Mesothelial cell of epicardium (in vitro differentiated cells): ENCODE results near the gene HDHD3. TPM values are rescaled to one million over a fixed set of nuclear protein-coding genes. Genes with fewer than 3 reads are reported as not detected.
A peak's percentile ranks its signal among the peaks of the same experiment; 100 is the strongest.

ENCODE experiments used
- DNase-seq, 2 experiments: peaks; one replicate each; pipeline ENCODE4 v3.0.0; 2021; ENCODE audit warnings: low spot score in 2 of 2; ENCODE audit not compliant: unreplicated experiment in 2 of 2
- H3K27ac Mint-ChIP-seq: 2 replicates; pipeline ENCODE4 v1.8.0; 2021; ENCODE audit warnings: mixed read lengths
- H3K27me3 Mint-ChIP-seq: 2 replicates; pipeline ENCODE4 v1.8.0; 2021; ENCODE audit warnings: low read depth, mixed read lengths
- H3K36me3 Mint-ChIP-seq: 2 replicates; pipeline ENCODE4 v1.8.0; 2021; ENCODE audit warnings: mixed read lengths
- H3K4me1 Mint-ChIP-seq: 2 replicates; pipeline ENCODE4 v1.8.0; 2021; ENCODE audit warnings: mixed read lengths
- H3K4me3 Mint-ChIP-seq: 2 replicates; pipeline ENCODE4 v1.8.0; 2021; ENCODE audit warnings: mild to moderate bottlenecking, moderate library complexity, mixed read lengths
- H3K9me3 Mint-ChIP-seq: 2 replicates; pipeline ENCODE4 v1.8.0; 2021; ENCODE audit warnings: mixed read lengths
- total RNA-seq: library from RNA; stranded (reverse); gene quantifications from 3 replicates; pipeline ENCODE4 v1.2.1, GENCODE V29; 2021
- TF ChIP-seq, protein P1 (sequence below): fragments of 200-600 bp; sonication (generic); IDR thresholded peaks from one replicate; pipeline ENCODE4 v1.5.0; 2021; ENCODE audit warnings: antibody characterized with exemption; ENCODE audit not compliant: unreplicated experiment

The HDHD3 gene
- total RNA-seq, 1 donor from 2014 or later: 30.8 TPM

DNA sequence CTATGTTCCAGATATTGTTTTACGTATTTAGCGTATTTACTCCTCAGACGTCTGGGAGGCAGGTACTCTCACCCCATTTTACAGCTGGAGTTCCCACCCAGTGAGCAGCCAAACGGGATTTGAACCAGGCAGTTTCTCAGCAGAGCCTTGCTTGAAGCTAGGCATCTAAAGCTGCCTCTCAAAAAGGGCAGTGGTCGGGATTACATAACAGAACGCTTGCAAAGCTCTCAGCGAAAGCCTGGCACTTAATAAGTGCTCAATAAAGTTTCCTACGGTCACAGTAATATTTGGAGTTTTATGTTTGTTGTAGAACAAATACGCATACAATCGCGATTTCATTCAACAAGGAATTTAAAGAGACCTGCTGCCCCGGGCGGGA, 27.7 kb downstream of the HDHD3 start:
- H3K27me3 Mint-ChIP-seq: peaks cover 53% of the 10 kb centered on the region
- peak overlapping the region; percentile 67 for H3K4me3 Mint-ChIP-seq
- DNase-seq: no peak
- no peaks in the 10 kb centered on the region for H3K36me3 Mint-ChIP-seq
- peaks cover 12% of the 10 kb centered on the region for H3K4me1 Mint-ChIP-seq
- TF ChIP-seq, protein P1, sequence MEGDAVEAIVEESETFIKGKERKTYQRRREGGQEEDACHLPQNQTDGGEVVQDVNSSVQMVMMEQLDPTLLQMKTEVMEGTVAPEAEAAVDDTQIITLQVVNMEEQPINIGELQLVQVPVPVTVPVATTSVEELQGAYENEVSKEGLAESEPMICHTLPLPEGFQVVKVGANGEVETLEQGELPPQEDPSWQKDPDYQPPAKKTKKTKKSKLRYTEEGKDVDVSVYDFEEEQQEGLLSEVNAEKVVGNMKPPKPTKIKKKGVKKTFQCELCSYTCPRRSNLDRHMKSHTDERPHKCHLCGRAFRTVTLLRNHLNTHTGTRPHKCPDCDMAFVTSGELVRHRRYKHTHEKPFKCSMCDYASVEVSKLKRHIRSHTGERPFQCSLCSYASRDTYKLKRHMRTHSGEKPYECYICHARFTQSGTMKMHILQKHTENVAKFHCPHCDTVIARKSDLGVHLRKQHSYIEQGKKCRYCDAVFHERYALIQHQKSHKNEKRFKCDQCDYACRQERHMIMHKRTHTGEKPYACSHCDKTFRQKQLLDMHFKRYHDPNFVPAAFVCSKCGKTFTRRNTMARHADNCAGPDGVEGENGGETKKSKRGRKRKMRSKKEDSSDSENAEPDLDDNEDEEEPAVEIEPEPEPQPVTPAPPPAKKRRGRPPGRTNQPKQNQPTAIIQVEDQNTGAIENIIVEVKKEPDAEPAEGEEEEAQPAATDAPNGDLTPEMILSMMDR: no peak
- no peak overlapping the region for H3K27ac Mint-ChIP-seq
- H3K9me3 Mint-ChIP-seq: no peaks in the 10 kb centered on the region

DNA sequence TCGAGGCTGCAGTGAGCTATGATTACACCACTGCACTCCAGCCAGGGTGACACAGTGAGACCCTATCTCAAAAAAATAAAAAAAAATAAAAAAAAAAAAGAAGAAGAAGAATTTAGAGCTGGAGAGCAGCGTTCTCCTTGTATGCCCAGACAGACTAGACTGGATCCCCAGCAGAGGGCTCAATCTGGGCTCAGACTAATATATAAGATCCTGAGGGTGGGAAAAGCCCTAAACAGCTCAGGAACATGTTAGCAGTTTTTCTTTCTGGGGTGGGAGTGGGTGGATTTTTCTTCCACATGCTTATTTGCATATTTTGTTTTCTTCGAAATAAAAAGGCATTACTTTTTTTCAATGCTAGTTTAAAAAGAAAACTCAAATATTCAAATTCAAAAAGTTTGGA, 28.3 kb downstream of the HDHD3 start:
- H3K36me3 Mint-ChIP-seq: no peaks in the 10 kb centered on the region
- H3K27me3 Mint-ChIP-seq: peaks cover 50% of the 10 kb centered on the region
- no peak overlapping the region for H3K27ac Mint-ChIP-seq
- peaks cover 18% of the 10 kb centered on the region for H3K4me1 Mint-ChIP-seq
- DNase-seq: no peak
- no peaks in the 10 kb centered on the region for H3K9me3 Mint-ChIP-seq
- TF ChIP-seq, protein P1: no peak
- no peak overlapping the region for H3K4me3 Mint-ChIP-seq

DNA sequence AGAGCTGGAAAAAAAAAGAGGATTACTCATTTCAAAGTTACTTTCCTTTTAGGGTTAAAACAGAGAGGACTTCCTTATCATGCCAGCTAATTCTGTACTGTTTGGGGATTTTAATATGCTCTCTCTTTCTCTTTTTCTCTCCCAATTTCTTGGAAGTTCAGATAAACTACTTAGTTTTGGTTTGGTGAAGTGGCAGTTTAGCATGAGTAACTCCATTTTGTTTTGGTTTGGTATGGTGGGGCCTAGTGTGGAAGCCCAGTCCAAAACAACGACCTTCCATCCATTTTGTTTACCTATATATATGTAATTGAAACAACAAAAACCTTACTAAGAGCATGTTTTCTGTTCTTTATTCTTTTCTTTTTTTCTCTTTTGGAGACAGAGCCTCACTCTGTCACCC, 31.1 kb downstream of the HDHD3 start:
- Mint-ChIP-seq H3K36me3 (no peaks in the 10 kb centered on the region), H3K4me1 (peaks cover 32% of the 10 kb centered on the region), H3K4me3 (no peak overlapping the region), H3K27ac (no peak overlapping the region), H3K9me3 (no peaks in the 10 kb centered on the region), H3K27me3 (peaks cover 28% of the 10 kb centered on the region)
- DNase-seq: no peak
- TF ChIP-seq, protein P1: no peak

DNA sequence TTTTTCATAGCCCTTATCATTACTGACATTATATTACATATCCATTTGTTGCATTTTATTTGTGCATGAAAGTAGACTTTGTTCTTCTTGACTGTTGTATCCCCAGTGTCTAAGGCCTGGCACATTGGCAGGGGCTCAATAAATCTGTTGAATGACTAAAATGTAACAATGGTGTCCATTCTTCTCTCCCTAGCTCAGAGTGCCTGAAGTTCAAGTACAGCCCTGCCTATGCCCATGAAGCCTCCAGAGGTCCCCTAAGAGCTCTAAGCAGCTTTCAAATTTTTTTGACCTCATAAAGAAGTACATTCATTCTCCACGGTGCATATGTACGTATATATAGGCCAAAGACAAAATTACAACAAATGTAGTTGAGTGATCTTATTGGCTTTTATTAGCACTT, 31.6 kb downstream of the HDHD3 start:
- Mint-ChIP-seq H3K36me3 (no peaks in the 10 kb centered on the region), H3K27me3 (peaks cover 24% of the 10 kb centered on the region), H3K9me3 (no peaks in the 10 kb centered on the region), H3K4me3 (no peak overlapping the region), H3K4me1 (peaks cover 29% of the 10 kb centered on the region), H3K27ac (peak overlapping the region; percentile 36)
- no peak for DNase-seq
- TF ChIP-seq, protein P1: no peak

DNA sequence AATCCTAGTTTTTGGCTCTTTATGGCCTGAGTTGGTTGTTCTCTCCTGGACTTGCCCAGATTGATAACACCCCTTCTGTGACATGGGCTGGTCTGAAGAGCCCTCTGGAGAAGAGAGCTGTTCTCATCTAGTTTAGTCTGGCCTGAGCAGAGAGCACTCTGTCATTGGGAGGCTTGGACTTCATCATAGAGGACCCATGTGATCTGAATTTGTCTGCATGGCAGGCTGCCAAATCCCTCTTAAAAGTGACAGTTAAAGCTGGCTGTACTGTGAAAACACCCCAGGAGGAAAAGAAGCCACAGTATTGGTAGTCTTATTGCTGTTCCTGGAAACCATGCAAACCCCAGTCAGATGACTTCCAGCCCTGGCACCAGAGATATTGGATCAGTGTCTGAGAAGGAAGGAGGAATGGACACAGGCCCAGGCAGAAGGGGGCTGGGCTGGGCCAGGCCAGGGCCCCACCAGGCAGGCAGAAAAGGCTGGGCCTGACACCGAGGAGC, 33.0 kb downstream of the HDHD3 start:
- peak overlapping the region; percentile 87 for H3K27ac Mint-ChIP-seq
- no peaks in the 10 kb centered on the region for H3K36me3 Mint-ChIP-seq
- peaks cover 30% of the 10 kb centered on the region for H3K4me1 Mint-ChIP-seq
- no peaks in the 10 kb centered on the region for H3K9me3 Mint-ChIP-seq
- TF ChIP-seq, protein P1: no peak
- H3K27me3 Mint-ChIP-seq: peaks cover 14% of the 10 kb centered on the region
- no peak overlapping the region for H3K4me3 Mint-ChIP-seq
- peak; percentile 39 to 67 for DNase-seq
